Central memory CD8-positive, alpha-beta T cell (primary cell): Measurements from ENCODE around the gene SEMA4D.

Source experiments
- ATAC-seq: fragments of 150-1000 bp; cut with Tn5 transposase; replicated peaks from 2 replicates; pipeline ENCODE4 v1.10.0; 2022; ENCODE audit warnings: mild to moderate bottlenecking, moderate FRiP score, moderate number of reproducible peaks; ENCODE audit not compliant: poor library complexity, severe bottlenecking; ENCODE audit errors: extremely low read depth
- DNase-seq, 2 donors: peaks; one replicate each; pipeline ENCODE4 v3.0.0; 2021; ENCODE audit warnings: low spot score in 2 of 2
- H3K27ac Mint-ChIP-seq: one replicate; pipeline ENCODE4 v1.8.0; 2022; ENCODE audit warnings: low read depth, mild to moderate bottlenecking, moderate library complexity, mixed read lengths
- H3K27me3 Mint-ChIP-seq: one replicate; pipeline ENCODE4 v1.8.0; 2022; ENCODE audit warnings: mixed read lengths
- H3K36me3 Mint-ChIP-seq: one replicate; pipeline ENCODE4 v1.8.0; 2022; ENCODE audit warnings: mild to moderate bottlenecking, moderate library complexity, mixed read lengths; ENCODE audit not compliant: insufficient read depth
- H3K4me1 Mint-ChIP-seq: one replicate; pipeline ENCODE4 v1.8.0; 2022; ENCODE audit warnings: mixed read lengths
- H3K4me3 Mint-ChIP-seq: one replicate; pipeline ENCODE4 v1.8.0; 2022; ENCODE audit warnings: mild to moderate bottlenecking, moderate library complexity, mixed read lengths
- H3K9me3 Mint-ChIP-seq: one replicate; pipeline ENCODE4 v1.8.0; 2022; ENCODE audit warnings: mixed read lengths

Gene SEMA4D

GRCh38 chr9:89462817-89463683 is 34.9 kb downstream of the SEMA4D start:
- H3K36me3 Mint-ChIP-seq = peaks cover 21% of the 10 kb centered on the region
- no peak for DNase-seq
- no peak for ATAC-seq

GRCh38 chr9:89462199-89462598 is 35.7 kb downstream of the SEMA4D start:
- H3K4me3 Mint-ChIP-seq = peak overlapping the region; percentile 54
- peaks cover 20% of the 10 kb centered on the region for H3K36me3 Mint-ChIP-seq
- H3K4me1 Mint-ChIP-seq = peaks cover 82% of the 10 kb centered on the region
- DNase-seq (no peak), ATAC-seq (no peak)
- H3K9me3 Mint-ChIP-seq = no peaks in the 10 kb centered on the region
- H3K27me3 Mint-ChIP-seq = no peaks in the 10 kb centered on the region
- peak overlapping the region; percentile 30 for H3K27ac Mint-ChIP-seq

More at GRCh38 chr9:89462817-89463683, 34.9 kb downstream of the SEMA4D start:
- peak overlapping the region; percentile 83 for H3K27ac Mint-ChIP-seq
- peaks cover 90% of the 10 kb centered on the region for H3K4me1 Mint-ChIP-seq
- no peaks in the 10 kb centered on the region for H3K9me3 Mint-ChIP-seq
- peak overlapping the region; percentile 54 for H3K4me3 Mint-ChIP-seq
- no peaks in the 10 kb centered on the region for H3K27me3 Mint-ChIP-seq

- Mint-ChIP-seq H3K9me3 (no peaks in the 10 kb centered on the region), H3K36me3 (peaks cover 18% of the 10 kb centered on the region), H3K4me1 (peaks cover 82% of the 10 kb centered on the region), H3K27ac (no peak overlapping the region), H3K4me3 (no peak overlapping the region), H3K27me3 (no peaks in the 10 kb centered on the region)
- no peak for DNase-seq
- ATAC-seq = no peak
Observed at GRCh38 chr9:89461265-89461664, 36.6 kb downstream of the SEMA4D start.

DNA sequence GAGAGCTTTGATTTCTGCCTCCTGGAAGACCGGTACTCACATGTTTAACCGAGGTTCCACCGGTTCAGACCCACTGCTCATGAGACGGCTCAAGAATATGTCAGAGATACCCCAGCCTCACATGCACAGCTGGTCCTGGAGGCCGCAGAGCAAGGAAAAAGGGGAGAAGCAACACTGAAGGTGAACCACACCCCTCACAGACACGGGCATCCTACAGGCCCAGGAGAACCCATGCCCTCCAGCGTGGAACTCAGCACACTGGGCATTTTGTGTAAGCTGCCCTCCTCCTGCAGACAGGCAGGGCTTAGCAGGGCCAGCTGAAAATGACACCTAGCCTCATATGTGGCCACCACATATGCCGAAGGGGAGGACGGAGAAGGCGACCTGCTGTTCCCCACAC is 37.4 kb downstream of the SEMA4D start:
- peaks cover 21% of the 10 kb centered on the region for H3K36me3 Mint-ChIP-seq
- H3K4me3 Mint-ChIP-seq = peak overlapping the region; percentile 31
- H3K27me3 Mint-ChIP-seq = no peaks in the 10 kb centered on the region
- peak overlapping the region; percentile 75 for H3K27ac Mint-ChIP-seq
- DNase-seq (no peak), ATAC-seq (no peak)
- H3K9me3 Mint-ChIP-seq = no peaks in the 10 kb centered on the region
- peaks cover 82% of the 10 kb centered on the region for H3K4me1 Mint-ChIP-seq

DNA sequence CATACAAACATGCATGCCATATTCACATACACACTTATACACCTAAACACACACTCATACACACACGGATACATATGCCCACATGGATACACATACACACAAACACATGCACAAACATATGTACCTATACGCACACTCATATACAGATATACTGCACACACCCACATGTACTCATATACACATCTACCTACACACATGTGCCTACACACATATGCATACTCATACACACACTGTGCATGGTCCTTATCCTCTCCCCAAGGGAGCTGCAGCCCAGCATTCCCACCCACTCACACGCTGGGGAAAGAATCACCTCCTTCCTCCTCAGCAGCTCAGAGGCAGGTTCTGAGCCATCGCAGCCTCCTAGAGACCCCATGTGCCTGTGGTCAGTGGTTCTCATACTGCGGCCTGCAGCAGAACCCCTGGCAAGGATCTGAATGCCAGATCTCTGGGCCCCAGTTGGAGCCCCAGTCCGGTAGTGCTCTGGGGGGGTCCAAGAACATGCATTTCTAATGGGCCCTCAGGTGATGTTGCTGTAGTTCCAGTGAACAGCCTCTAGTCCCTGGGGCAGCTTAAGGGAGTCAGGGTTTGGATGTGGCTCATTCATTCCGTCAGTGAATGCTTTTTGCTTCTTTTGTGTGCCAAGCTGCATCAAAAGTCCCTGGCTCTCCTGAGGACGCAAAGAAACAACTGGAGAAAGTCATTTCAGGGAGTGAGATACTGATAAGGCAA is 39.0 kb downstream of the SEMA4D start:
- no peak overlapping the region for H3K27ac Mint-ChIP-seq
- no peaks in the 10 kb centered on the region for H3K9me3 Mint-ChIP-seq
- peaks cover 78% of the 10 kb centered on the region for H3K4me1 Mint-ChIP-seq
- ATAC-seq = no peak
- no peak for DNase-seq
- peaks cover 34% of the 10 kb centered on the region for H3K36me3 Mint-ChIP-seq
- H3K27me3 Mint-ChIP-seq = no peaks in the 10 kb centered on the region
- peak overlapping the region; percentile 31 for H3K4me3 Mint-ChIP-seq

- Mint-ChIP-seq H3K9me3 (no peaks in the 10 kb centered on the region), H3K36me3 (peaks cover 34% of the 10 kb centered on the region), H3K4me1 (peaks cover 76% of the 10 kb centered on the region), H3K27ac (no peak overlapping the region), H3K27me3 (no peaks in the 10 kb centered on the region), H3K4me3 (no peak overlapping the region)
- ATAC-seq (no peak), DNase-seq (no peak)
Observed at GRCh38 chr9:89457376-89457855, 40.5 kb downstream of the SEMA4D start.

DNA sequence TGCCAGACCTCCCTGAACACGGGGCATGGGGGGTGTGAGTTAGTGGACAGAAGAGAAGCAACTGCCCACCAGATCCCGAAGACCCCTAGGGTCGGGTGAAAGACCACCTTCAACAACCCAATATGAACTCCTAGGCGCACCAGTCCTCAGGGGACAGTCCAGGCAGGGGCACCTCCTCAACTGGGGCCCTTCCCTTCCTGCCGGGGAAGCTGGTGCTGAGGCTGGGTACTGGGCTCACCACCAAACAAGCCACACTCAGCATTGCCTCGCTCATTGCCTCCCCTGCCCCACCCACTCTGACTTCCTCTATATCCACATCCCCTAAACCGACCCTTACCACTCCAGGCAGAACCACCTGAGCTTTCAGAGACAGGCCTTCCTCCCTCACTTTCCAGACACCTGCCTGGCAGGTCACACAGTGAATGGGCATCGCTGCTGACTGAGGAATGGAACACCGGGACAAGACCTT is 42.5 kb downstream of the SEMA4D start:
- H3K4me1 Mint-ChIP-seq = peaks cover 72% of the 10 kb centered on the region
- no peaks in the 10 kb centered on the region for H3K27me3 Mint-ChIP-seq
- peak overlapping the region; percentile 69 for H3K4me3 Mint-ChIP-seq
- H3K9me3 Mint-ChIP-seq = no peaks in the 10 kb centered on the region
- H3K36me3 Mint-ChIP-seq = peaks cover 39% of the 10 kb centered on the region
- DNase-seq = no peak
- ATAC-seq = peak; percentile 66
- H3K27ac Mint-ChIP-seq = peak overlapping the region; percentile 88

- Mint-ChIP-seq H3K4me3 (peak overlapping the region; percentile 69), H3K9me3 (no peaks in the 10 kb centered on the region), H3K4me1 (peaks cover 72% of the 10 kb centered on the region), H3K27ac (peak overlapping the region; percentile 88), H3K27me3 (no peaks in the 10 kb centered on the region), H3K36me3 (peaks cover 46% of the 10 kb centered on the region)
- ATAC-seq (no peak), DNase-seq (no peak)
Observed at GRCh38 chr9:89454498-89455355, 43.2 kb downstream of the SEMA4D start.

GRCh38 chr9:89453452-89453851 is 44.5 kb downstream of the SEMA4D start:
- Mint-ChIP-seq H3K36me3 (peaks cover 51% of the 10 kb centered on the region), H3K4me3 (peak overlapping the region; percentile 9), H3K4me1 (peaks cover 72% of the 10 kb centered on the region), H3K27me3 (no peaks in the 10 kb centered on the region), H3K27ac (peak overlapping the region; percentile 60), H3K9me3 (no peaks in the 10 kb centered on the region)
- no peak for ATAC-seq
- no peak for DNase-seq

DNA sequence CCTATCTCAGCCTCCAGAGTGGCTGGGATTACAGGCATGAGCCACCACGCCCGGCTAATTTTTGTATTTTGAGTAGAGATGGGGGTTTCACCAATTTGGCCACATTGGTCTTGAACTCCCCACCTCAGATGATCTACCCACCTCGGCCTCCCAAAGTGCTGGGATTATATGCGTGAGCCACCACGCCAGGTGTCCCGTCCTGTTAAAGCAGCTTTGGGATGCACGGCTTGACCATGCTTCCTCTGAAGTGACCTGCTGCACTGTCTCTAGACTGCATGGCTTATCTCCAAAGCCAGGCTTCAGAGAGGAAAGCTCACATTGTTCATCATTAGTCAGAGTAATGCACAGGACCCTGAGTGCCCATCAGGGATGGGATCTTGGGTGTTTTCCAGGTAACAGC is 45.4 kb downstream of the SEMA4D start:
- Mint-ChIP-seq H3K27ac (peak overlapping the region; percentile 60), H3K9me3 (no peaks in the 10 kb centered on the region), H3K4me3 (peak overlapping the region; percentile 9), H3K27me3 (no peaks in the 10 kb centered on the region), H3K4me1 (peaks cover 78% of the 10 kb centered on the region), H3K36me3 (peaks cover 53% of the 10 kb centered on the region)
- no peak for ATAC-seq
- no peak for DNase-seq

- Mint-ChIP-seq H3K4me1 (peaks cover 82% of the 10 kb centered on the region), H3K4me3 (peak overlapping the region; percentile 22), H3K27ac (peak overlapping the region; percentile 73), H3K27me3 (no peaks in the 10 kb centered on the region), H3K9me3 (no peaks in the 10 kb centered on the region), H3K36me3 (peaks cover 55% of the 10 kb centered on the region)
- DNase-seq (no peak), ATAC-seq (no peak)
Observed at GRCh38 chr9:89450213-89450612, 47.7 kb downstream of the SEMA4D start.

- Mint-ChIP-seq H3K4me3 (peak overlapping the region; percentile 66), H3K4me1 (peaks cover 86% of the 10 kb centered on the region), H3K27me3 (no peaks in the 10 kb centered on the region), H3K27ac (peak overlapping the region; percentile 90), H3K9me3 (no peaks in the 10 kb centered on the region), H3K36me3 (peaks cover 57% of the 10 kb centered on the region)
- ATAC-seq (no peak), DNase-seq (no peak)
Observed at GRCh38 chr9:89449261-89449671, 48.6 kb downstream of the SEMA4D start.
